ENCODE results near the gene WDR20. TPM values are rescaled to one million over a fixed set of nuclear protein-coding genes. Genes with fewer than 3 reads are reported as not detected.
A peak's percentile ranks its signal among the peaks of the same experiment; 100 is the strongest.

Gene WDR20
- total RNA-seq, 1 experiment from 2014 or later = 25.6 TPM

DNA sequence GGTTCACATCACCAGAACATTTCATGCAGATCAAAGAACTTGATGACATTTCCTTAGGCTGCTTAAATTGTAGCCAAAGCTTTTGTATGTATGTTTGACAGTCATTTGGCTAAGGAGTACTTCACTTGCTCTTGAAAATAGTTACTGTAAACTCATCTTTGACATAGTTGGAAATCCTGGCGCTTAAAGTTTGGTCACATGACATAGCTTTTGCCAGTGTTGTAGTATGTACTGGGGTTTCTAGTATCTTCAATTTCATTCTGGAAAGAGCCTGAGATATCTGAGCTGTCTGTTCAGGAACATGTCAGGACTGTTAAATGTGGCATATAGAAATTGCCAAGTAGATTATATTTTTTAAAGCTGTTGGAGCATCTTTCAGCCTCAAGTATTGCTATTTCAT lies 55.7 kb downstream of the WDR20 start:
- Mint-ChIP-seq H3K27me3 (ENCODE audit: low read depth) (no peaks in the 10 kb centered on the region), H3K36me3 (peaks cover 11% of the 10 kb centered on the region), H3K4me1 (peaks cover 32% of the 10 kb centered on the region), H3K27ac (no peak overlapping the region), H3K9me3 (no peaks in the 10 kb centered on the region), H3K4me3 (no peak overlapping the region)
- ChIA-PET POLR2A (no interaction called here), CTCF (interaction anchor here (0.6 kb wide), 1 partner anchor 89 kb away, joined by 6 read pairs; no protein-coding TSS in a partner anchor)
- no peak for DNase-seq (ENCODE audit: low spot score)
- ATAC-seq = no peak
- TF ChIP-seq GRHL2 (CRISPR knock-in tag; IDR thresholded peaks at IDR 0.05; ENCODE audit: insufficient replicate concordance, severe bottlenecking) (no peak), ZNF219 (CRISPR knock-in tag; IDR thresholded peaks at IDR 0.05; ENCODE audit: borderline replicate concordance) (no peak), CREM (CRISPR knock-in tag; IDR thresholded peaks at IDR 0.05) (no peak), RELA (CRISPR knock-in tag; IDR thresholded peaks at IDR 0.05; ENCODE audit: borderline replicate concordance) (no peak), FOXJ3 (CRISPR knock-in tag; IDR thresholded peaks at IDR 0.05; ENCODE audit: borderline replicate concordance) (no peak), SMAD4 (CRISPR knock-in tag; IDR thresholded peaks at IDR 0.05) (no peak), TCF7 (CRISPR knock-in tag; IDR thresholded peaks at IDR 0.05; ENCODE audit: low read depth) (no peak), JUN (CRISPR knock-in tag; IDR thresholded peaks at IDR 0.05) (no peak)
- TF ChIP-seq, protein P1, sequence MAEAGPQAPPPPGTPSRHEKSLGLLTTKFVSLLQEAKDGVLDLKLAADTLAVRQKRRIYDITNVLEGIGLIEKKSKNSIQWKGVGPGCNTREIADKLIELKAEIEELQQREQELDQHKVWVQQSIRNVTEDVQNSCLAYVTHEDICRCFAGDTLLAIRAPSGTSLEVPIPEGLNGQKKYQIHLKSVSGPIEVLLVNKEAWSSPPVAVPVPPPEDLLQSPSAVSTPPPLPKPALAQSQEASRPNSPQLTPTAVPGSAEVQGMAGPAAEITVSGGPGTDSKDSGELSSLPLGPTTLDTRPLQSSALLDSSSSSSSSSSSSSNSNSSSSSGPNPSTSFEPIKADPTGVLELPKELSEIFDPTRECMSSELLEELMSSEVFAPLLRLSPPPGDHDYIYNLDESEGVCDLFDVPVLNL (CRISPR knock-in tag; IDR thresholded peaks at IDR 0.05; ENCODE audit: borderline replicate concordance, low read depth) = no peak
- TF ChIP-seq, protein P2, sequence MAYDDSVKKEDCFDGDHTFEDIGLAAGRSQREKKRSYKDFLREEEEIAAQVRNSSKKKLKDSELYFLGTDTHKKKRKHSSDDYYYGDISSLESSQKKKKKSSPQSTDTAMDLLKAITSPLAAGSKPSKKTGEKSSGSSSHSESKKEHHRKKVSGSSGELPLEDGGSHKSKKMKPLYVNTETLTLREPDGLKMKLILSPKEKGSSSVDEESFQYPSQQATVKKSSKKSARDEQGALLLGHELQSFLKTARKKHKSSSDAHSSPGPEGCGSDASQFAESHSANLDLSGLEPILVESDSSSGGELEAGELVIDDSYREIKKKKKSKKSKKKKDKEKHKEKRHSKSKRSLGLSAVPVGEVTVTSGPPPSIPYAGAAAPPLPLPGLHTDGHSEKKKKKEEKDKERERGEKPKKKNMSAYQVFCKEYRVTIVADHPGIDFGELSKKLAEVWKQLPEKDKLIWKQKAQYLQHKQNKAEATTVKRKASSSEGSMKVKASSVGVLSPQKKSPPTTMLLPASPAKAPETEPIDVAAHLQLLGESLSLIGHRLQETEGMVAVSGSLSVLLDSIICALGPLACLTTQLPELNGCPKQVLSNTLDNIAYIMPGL (CRISPR knock-in tag; IDR thresholded peaks at IDR 0.05) = no peak

DNA sequence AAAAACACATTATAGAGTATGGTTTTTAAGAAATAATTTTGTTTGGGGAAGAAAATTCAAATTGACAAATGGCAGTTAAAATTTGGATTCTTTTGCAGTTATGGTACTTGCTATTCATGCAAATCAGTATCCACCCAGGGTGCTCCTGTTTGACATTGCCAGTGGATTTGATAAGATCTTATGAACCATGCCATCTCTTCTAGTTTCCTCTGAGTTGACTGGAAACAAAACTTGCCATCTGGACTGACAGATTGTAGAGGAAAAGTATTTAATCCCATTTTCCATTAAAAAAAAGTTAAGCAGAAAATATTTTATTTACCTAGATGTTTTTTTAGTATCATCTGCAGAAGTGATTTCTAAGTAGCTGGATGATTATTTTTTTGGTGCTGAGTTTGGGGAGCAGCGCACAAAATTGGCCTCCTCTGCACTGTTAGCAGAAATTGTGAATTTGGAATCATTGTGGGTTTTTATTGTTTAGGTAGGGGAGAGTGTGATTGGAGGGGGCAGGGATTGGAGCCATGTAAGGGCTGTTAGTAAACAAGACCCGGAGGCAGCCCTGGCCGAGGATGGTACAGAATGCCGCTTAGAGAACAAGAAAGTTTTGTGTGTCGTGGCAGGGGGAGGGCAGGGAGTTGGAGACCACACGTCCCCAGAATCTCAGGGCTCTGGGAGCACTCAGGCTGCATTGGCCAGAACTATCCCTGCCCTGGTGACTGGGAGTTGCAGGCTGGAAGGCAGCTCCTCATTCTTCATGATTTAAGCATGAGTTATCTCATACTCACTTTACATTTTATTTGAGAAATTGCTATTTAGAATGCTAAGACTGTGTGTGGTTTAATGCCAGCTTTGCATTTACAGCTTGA lies 56.6 kb downstream of the WDR20 start:
- ChIA-PET CTCF (no interaction called here), POLR2A (no interaction called here)
- no peak for ATAC-seq
- Mint-ChIP-seq H3K4me1 (peaks cover 24% of the 10 kb centered on the region), H3K4me3 (no peak overlapping the region), H3K27me3 (ENCODE audit: low read depth) (no peaks in the 10 kb centered on the region), H3K36me3 (peaks cover 11% of the 10 kb centered on the region), H3K9me3 (no peaks in the 10 kb centered on the region), H3K27ac (peak overlapping the region; percentile 63)
- no peak for DNase-seq (ENCODE audit: low spot score)
- TF ChIP-seq, protein P3, sequence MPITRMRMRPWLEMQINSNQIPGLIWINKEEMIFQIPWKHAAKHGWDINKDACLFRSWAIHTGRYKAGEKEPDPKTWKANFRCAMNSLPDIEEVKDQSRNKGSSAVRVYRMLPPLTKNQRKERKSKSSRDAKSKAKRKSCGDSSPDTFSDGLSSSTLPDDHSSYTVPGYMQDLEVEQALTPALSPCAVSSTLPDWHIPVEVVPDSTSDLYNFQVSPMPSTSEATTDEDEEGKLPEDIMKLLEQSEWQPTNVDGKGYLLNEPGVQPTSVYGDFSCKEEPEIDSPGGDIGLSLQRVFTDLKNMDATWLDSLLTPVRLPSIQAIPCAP (CRISPR knock-in tag; IDR thresholded peaks at IDR 0.05) = no peak
- TF ChIP-seq, protein P4, sequence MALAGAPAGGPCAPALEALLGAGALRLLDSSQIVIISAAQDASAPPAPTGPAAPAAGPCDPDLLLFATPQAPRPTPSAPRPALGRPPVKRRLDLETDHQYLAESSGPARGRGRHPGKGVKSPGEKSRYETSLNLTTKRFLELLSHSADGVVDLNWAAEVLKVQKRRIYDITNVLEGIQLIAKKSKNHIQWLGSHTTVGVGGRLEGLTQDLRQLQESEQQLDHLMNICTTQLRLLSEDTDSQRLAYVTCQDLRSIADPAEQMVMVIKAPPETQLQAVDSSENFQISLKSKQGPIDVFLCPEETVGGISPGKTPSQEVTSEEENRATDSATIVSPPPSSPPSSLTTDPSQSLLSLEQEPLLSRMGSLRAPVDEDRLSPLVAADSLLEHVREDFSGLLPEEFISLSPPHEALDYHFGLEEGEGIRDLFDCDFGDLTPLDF (CRISPR knock-in tag; IDR thresholded peaks at IDR 0.05) = no peak
- TF ChIP-seq, protein P5, sequence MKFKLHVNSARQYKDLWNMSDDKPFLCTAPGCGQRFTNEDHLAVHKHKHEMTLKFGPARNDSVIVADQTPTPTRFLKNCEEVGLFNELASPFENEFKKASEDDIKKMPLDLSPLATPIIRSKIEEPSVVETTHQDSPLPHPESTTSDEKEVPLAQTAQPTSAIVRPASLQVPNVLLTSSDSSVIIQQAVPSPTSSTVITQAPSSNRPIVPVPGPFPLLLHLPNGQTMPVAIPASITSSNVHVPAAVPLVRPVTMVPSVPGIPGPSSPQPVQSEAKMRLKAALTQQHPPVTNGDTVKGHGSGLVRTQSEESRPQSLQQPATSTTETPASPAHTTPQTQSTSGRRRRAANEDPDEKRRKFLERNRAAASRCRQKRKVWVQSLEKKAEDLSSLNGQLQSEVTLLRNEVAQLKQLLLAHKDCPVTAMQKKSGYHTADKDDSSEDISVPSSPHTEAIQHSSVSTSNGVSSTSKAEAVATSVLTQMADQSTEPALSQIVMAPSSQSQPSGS (CRISPR knock-in tag; IDR thresholded peaks at IDR 0.05; ENCODE audit: borderline replicate concordance, low read depth) = no peak
- TF ChIP-seq, protein P6, sequence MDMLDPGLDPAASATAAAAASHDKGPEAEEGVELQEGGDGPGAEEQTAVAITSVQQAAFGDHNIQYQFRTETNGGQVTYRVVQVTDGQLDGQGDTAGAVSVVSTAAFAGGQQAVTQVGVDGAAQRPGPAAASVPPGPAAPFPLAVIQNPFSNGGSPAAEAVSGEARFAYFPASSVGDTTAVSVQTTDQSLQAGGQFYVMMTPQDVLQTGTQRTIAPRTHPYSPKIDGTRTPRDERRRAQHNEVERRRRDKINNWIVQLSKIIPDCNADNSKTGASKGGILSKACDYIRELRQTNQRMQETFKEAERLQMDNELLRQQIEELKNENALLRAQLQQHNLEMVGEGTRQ (CRISPR knock-in tag; IDR thresholded peaks at IDR 0.05) = no peak
- TF ChIP-seq, protein P7, sequence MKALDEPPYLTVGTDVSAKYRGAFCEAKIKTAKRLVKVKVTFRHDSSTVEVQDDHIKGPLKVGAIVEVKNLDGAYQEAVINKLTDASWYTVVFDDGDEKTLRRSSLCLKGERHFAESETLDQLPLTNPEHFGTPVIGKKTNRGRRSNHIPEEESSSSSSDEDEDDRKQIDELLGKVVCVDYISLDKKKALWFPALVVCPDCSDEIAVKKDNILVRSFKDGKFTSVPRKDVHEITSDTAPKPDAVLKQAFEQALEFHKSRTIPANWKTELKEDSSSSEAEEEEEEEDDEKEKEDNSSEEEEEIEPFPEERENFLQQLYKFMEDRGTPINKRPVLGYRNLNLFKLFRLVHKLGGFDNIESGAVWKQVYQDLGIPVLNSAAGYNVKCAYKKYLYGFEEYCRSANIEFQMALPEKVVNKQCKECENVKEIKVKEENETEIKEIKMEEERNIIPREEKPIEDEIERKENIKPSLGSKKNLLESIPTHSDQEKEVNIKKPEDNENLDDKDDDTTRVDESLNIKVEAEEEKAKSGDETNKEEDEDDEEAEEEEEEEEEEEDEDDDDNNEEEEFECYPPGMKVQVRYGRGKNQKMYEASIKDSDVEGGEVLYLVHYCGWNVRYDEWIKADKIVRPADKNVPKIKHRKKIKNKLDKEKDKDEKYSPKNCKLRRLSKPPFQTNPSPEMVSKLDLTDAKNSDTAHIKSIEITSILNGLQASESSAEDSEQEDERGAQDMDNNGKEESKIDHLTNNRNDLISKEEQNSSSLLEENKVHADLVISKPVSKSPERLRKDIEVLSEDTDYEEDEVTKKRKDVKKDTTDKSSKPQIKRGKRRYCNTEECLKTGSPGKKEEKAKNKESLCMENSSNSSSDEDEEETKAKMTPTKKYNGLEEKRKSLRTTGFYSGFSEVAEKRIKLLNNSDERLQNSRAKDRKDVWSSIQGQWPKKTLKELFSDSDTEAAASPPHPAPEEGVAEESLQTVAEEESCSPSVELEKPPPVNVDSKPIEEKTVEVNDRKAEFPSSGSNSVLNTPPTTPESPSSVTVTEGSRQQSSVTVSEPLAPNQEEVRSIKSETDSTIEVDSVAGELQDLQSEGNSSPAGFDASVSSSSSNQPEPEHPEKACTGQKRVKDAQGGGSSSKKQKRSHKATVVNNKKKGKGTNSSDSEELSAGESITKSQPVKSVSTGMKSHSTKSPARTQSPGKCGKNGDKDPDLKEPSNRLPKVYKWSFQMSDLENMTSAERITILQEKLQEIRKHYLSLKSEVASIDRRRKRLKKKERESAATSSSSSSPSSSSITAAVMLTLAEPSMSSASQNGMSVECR (CRISPR knock-in tag; IDR thresholded peaks at IDR 0.05; ENCODE audit: borderline replicate concordance) = no peak
- TF ChIP-seq NR3C1 (CRISPR knock-in tag; conservative IDR thresholded peaks at IDR 0.05; ENCODE audit: low read depth) (no peak), GABPB1 (CRISPR knock-in tag; IDR thresholded peaks at IDR 0.05) (no peak), CREM (CRISPR knock-in tag; IDR thresholded peaks at IDR 0.05) (no peak), EMX1 (CRISPR knock-in tag; IDR thresholded peaks at IDR 0.05) (no peak), TCF7 (CRISPR knock-in tag; IDR thresholded peaks at IDR 0.05; ENCODE audit: low read depth) (no peak), ZNF396 (CRISPR knock-in tag; IDR thresholded peaks at IDR 0.05; ENCODE audit: borderline replicate concordance) (no peak), PRRX2 (CRISPR knock-in tag; IDR thresholded peaks at IDR 0.05) (no peak), FOXJ3 (CRISPR knock-in tag; IDR thresholded peaks at IDR 0.05; ENCODE audit: borderline replicate concordance) (no peak), NFE2L1 (CRISPR knock-in tag; IDR thresholded peaks at IDR 0.05) (no peak), ZNF263 (CRISPR knock-in tag; IDR thresholded peaks at IDR 0.05; ENCODE audit: low read depth) (no peak), GRHL2 (CRISPR knock-in tag; IDR thresholded peaks at IDR 0.05; ENCODE audit: insufficient replicate concordance, severe bottlenecking) (no peak)

All from WTC11 (cell line).